Measurements from ENCODE around the gene ALG1L2.
"Not testable (repeated sequence)": the region's sequence is repeated elsewhere in the genome, so short reads cannot be mapped to it uniquely, and the experiment has no call there.

GRCh38 chr3:130042736-130043135 lies 38.9 kb upstream of the ALG1L2 start:
- TF ChIP-seq CTCF (IDR thresholded peaks at IDR 0.05); POLR2AphosphoS5 (IDR thresholded peaks at IDR 0.05); EP300 (IDR thresholded peaks at IDR 0.05); POLR2A (IDR thresholded peaks at IDR 0.05; ENCODE audit: low read depth): not testable (repeated sequence)

Data from esophagus muscularis mucosa (tissue), 4 donors.